Measurements from ENCODE around the gene UGT2B10. TPM values are rescaled to one million over a fixed set of nuclear protein-coding genes. Genes with fewer than 3 reads are reported as not detected.

Gene UGT2B10
- total RNA-seq, 1 experiment from 2014 or later = not detected

DNA sequence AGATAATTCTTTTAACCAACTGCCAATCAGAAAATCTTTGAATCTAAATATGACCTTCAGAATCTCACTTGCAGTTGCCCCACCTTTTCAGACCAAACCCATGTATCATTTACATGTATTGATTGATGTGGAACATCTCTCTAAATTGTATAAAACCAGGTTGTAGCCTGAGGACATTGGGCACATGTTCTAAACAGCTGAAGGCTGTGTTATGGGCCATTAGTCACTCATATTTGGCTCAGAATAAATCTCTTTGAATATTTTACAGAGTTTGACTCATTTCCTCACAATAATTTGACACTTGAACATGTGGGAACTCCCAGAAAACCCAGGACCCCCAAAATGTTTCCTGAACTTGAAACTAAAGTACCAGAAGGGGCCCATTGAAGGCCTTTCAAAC lies 58.7 kb downstream of the UGT2B10 start:
- TF ChIP-seq CTCF (conservative IDR thresholded peaks at IDR 0.05; ENCODE audit: low read depth, low read length) = no peak
- no peak for TF ChIP-seq EZH2 (IDR thresholded peaks at IDR 0.05; ENCODE audit: borderline replicate concordance, low read depth, low read length, poor library complexity, severe bottlenecking)
- ChIA-PET POLR2A (ENCODE audit: low non-redundant PET) (no interaction called here), CTCF (no interaction called here)
- H3K4me1 ChIP-seq (ENCODE audit: insufficient read depth, low read length, poor library complexity, severe bottlenecking) = no peaks in the 10 kb centered on the region
- H3K27me3 ChIP-seq (replicated peaks; ENCODE audit: insufficient read depth, low read depth, low read length, poor library complexity) = no peaks in the 10 kb centered on the region
- no TSS peak for BruUV-seq (replicated peaks)
- H3K36me3 ChIP-seq (ENCODE audit: insufficient read depth, low read length, poor library complexity, severe bottlenecking) = no peaks in the 10 kb centered on the region
- H3K27ac ChIP-seq (ENCODE audit: low read depth, low read length, poor library complexity, severe bottlenecking) = no peak overlapping the region
- DNase-seq (ENCODE audit: low spot score) = no peak
- H3K9me3 ChIP-seq (ENCODE audit: low read depth, low read length, poor library complexity, severe bottlenecking) = no peaks in the 10 kb centered on the region
- intact Hi-C loops (cut with micrococcal nuclease; ENCODE audit: unreplicated experiment) = no loop called here
- no peak overlapping the region for H3K4me3 ChIP-seq (ENCODE audit: low read depth, low read length, poor library complexity, severe bottlenecking)

DNA sequence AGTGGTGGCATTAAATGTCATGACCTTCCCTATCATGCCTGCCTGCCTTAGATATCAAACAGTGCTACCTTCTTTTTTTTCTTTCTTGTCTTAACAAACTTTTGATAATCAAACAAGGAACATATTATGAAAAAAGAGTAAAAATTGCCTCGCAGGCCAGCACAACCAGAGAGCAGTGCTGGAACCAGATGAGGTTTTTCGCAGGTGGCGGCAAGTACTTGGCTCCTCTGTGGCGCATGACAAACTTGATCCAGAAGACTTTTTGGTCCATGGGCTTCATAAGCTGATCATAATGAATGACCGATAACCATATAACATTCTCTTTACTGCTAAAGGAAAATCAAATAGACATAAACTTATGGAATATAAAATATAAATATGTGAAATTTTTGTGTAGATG lies 61.8 kb downstream of the UGT2B10 start:
- ChIA-PET POLR2A (ENCODE audit: low non-redundant PET) (no interaction called here), CTCF (no interaction called here)
- H3K9me3 ChIP-seq (ENCODE audit: low read depth, low read length, poor library complexity, severe bottlenecking) = no peaks in the 10 kb centered on the region
- no peaks in the 10 kb centered on the region for H3K36me3 ChIP-seq (ENCODE audit: insufficient read depth, low read length, poor library complexity, severe bottlenecking)
- no peak overlapping the region for H3K4me3 ChIP-seq (ENCODE audit: low read depth, low read length, poor library complexity, severe bottlenecking)
- DNase-seq (ENCODE audit: low spot score) = no peak
- H3K27me3 ChIP-seq (replicated peaks; ENCODE audit: insufficient read depth, low read depth, low read length, poor library complexity) = no peaks in the 10 kb centered on the region
- intact Hi-C loops (cut with micrococcal nuclease; ENCODE audit: unreplicated experiment) = no loop called here
- no TSS peak for BruUV-seq (replicated peaks)
- no peak overlapping the region for H3K27ac ChIP-seq (ENCODE audit: low read depth, low read length, poor library complexity, severe bottlenecking)
- TF ChIP-seq EZH2 (IDR thresholded peaks at IDR 0.05; ENCODE audit: borderline replicate concordance, low read depth, low read length, poor library complexity, severe bottlenecking) (no peak), CTCF (conservative IDR thresholded peaks at IDR 0.05; ENCODE audit: low read depth, low read length) (no peak)
- H3K4me1 ChIP-seq (ENCODE audit: insufficient read depth, low read length, poor library complexity, severe bottlenecking) = no peaks in the 10 kb centered on the region

DNA sequence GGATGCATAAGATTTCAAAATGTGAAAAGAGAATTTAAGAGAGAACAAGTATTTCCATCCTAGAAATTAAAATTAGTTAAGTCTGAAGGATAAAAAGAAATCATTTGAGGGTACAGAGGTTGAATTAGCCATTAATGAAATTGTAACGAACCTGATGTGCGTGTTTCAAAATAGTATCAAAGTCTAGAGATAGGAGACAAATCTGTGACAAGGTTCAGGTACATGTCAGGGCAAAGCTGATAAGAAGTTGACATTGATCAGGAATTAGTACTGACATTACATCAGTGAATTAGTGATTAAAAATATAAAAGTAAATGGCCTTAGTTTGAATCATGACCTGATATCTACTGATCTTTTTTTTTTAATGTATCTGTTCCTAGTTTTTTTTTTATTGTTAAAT lies 62.3 kb downstream of the UGT2B10 start:
- Histone ChIP-seq H3K9me3 (ENCODE audit: low read depth, low read length, poor library complexity, severe bottlenecking) (no peaks in the 10 kb centered on the region), H3K27ac (ENCODE audit: low read depth, low read length, poor library complexity, severe bottlenecking) (no peak overlapping the region), H3K4me1 (ENCODE audit: insufficient read depth, low read length, poor library complexity, severe bottlenecking) (no peaks in the 10 kb centered on the region), H3K36me3 (ENCODE audit: insufficient read depth, low read length, poor library complexity, severe bottlenecking) (no peaks in the 10 kb centered on the region), H3K27me3 (replicated peaks; ENCODE audit: insufficient read depth, low read depth, low read length, poor library complexity) (no peaks in the 10 kb centered on the region), H3K4me3 (ENCODE audit: low read depth, low read length, poor library complexity, severe bottlenecking) (no peak overlapping the region)
- no peak for TF ChIP-seq CTCF (conservative IDR thresholded peaks at IDR 0.05; ENCODE audit: low read depth, low read length)
- no peak for TF ChIP-seq EZH2 (IDR thresholded peaks at IDR 0.05; ENCODE audit: borderline replicate concordance, low read depth, low read length, poor library complexity, severe bottlenecking)
- POLR2A ChIA-PET (ENCODE audit: low non-redundant PET) = no interaction called here
- DNase-seq (ENCODE audit: low spot score) = no peak
- CTCF ChIA-PET = no interaction called here
- intact Hi-C loops (cut with micrococcal nuclease; ENCODE audit: unreplicated experiment) = no loop called here
- no TSS peak for BruUV-seq (replicated peaks)

Other genes with a start within 250 kb of the UGT2B10 start
- gene UGT2B17, start 239.7 kb upstream of the UGT2B10 start, total RNA-seq (2021) = not detected in 2 replicates
- not detected in 2 replicates for gene UGT2B15, start 145.3 kb upstream of the UGT2B10 start, total RNA-seq (2021)
- not detected in 2 replicates for gene UGT2A3, start 135.8 kb downstream of the UGT2B10 start, total RNA-seq (2021)